Epidermal melanocyte (primary cell): Measurements from ENCODE around the gene IFNA10.
"Not testable (repeated sequence)": the region's sequence is repeated elsewhere in the genome, so short reads cannot be mapped to it uniquely, and the experiment has no call there.

ENCODE experiments used
- DNase-seq: peaks from one replicate; pipeline ENCODE4 v3.0.0; 2011; ENCODE audit warnings: low spot score; ENCODE audit not compliant: insufficient read length

The IFNA10 gene

DNA sequence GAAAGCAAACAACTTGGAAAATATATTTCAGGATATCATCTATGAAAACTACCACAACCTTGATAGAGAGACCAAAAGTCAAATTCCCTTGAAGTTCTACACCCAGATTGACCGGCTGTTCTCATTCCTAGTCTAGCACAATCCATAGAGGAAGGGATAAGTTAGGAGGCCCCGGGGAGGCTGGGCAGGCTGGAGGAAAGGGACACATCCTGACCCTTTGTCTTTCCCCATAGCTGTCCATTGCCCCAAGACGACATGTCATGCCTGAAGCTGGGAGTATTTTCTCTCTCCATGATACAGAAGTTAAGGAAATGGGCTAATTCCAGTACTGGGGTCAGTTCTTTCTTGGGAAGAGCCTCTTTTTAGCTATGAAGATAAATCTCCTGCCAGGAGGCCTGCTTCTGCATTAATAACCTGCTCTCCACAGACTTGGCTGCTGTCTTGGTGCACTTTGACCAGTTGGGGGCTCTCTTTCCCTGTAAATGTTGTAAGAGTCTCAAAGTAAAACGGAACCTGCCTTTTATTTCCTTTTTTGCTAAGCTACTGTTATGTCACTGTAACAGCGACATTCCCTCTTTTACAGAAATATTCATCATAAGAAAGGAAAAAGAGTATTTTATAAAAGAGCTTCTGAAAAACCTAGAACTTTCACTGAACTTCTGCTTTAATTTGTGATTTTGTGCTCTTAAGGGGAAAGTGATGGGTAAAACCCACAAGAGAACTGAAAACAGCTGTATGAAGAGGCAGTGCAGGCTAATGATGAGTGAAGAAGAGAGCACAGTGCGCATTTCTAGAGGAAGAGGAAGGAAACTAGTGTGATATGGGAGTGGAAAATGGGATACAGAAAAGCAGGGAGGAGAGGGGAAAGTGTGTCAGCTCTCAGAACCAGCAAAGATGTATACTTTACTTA lies 11.8 kb downstream of the IFNA10 start:
- not testable (repeated sequence) for DNase-seq

GRCh38 chr9:21187487-21187886 lies 19.5 kb downstream of the IFNA10 start, which contains the start of gene IFNA4:
Gene IFNA4 (minus strand): TSS chr9:21187587. CDS start chr9:21187531, 56 bp downstream.
- DNase-seq: not testable (repeated sequence)

- not testable (repeated sequence) for DNase-seq
Measured at GRCh38 chr9:21182810-21183736, 23.9 kb downstream of the IFNA10 start.

GRCh38 chr9:21174671-21175070 lies 32.3 kb downstream of the IFNA10 start:
- DNase-seq: no peak

- no peak for DNase-seq
Measured at GRCh38 chr9:21172156-21172555, 34.8 kb downstream of the IFNA10 start.

- no peak for DNase-seq
Measured at GRCh38 chr9:21171351-21171750, 35.6 kb downstream of the IFNA10 start.

- not testable (repeated sequence) for DNase-seq
Measured at GRCh38 chr9:21166560-21166959, 40.4 kb downstream of the IFNA10 start, which contains the start of gene IFNA21. Gene IFNA21 (minus strand): TSS chr9:21166660. CDS start chr9:21166612, 48 bp downstream.

DNA sequence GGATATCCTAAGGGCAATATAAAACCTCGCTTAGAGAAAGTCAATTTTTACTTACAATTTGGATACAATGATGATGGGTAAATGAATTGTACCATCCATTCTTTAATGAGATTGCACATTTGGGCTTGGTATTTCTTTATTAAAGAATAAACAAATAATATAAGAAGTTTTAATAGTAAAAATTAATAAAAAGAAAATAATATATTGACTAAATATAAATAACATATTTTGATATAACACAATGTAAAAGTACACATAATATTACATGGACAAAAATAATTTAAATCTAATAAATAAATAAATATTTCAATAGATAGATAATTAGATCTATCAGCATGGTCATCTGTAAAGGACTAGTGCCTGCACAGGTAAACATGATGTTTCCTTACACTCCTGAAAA lies 41.4 kb downstream of the IFNA10 start:
- no peak for DNase-seq

DNA sequence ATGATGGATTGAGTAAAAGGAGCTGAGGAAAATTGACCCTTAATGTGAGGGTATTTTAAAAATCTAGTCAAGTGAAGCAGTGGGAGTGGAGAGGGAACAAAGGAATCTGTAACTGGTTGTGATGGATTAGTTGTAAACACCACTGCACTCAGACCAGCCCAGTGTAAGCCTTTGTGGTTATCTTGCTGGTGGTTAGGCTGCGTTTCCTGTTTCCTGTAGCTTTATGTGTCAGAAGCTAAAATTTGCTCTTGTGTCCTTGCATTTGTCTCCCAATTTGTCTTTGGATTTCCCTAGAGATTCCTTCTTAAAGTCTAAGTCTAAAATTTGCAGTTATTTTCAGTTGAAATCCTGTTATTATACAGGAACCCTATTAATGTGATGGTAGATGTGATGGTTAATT lies 46.8 kb downstream of the IFNA10 start:
- no peak for DNase-seq
